Left ventricle myocardium inferior (tissue), 1 donor: ENCODE measurements around the gene ARIH1. TPM values are rescaled to one million over a fixed set of nuclear protein-coding genes. Genes with fewer than 3 reads are reported as not detected.

Experiments used
- DNase-seq: peaks from one replicate; pipeline ENCODE4 v3.0.0-alpha.2; 2020
- H3K27ac ChIP-seq: fragments of 200-600 bp; replicated peaks from 2 replicates; pipeline ENCODE4 v1.8.0; 2021
- H3K27me3 ChIP-seq: fragments of 200-600 bp; 2 replicates; pipeline ENCODE4 v1.8.0; 2021; ENCODE audit warnings: low read depth
- H3K36me3 ChIP-seq: fragments of 200-600 bp; 2 replicates; pipeline ENCODE4 v1.8.0; 2021
- H3K4me1 ChIP-seq: fragments of 200-600 bp; 2 replicates; pipeline ENCODE4 v1.8.0; 2021
- H3K4me3 ChIP-seq: fragments of 200-600 bp; 2 replicates; pipeline ENCODE4 v1.8.0; 2021; ENCODE audit warnings: mild to moderate bottlenecking, moderate library complexity
- H3K9me3 ChIP-seq: fragments of 200-600 bp; replicated peaks from 2 replicates; pipeline ENCODE4 v1.8.0; 2021
- intact Hi-C: fragments of 100-400 bp; cut with micrococcal nuclease; formaldehyde crosslinking; loops from one replicate; pipeline ENCODE4 v1.11.0; 2022
- total RNA-seq: library from RNA; stranded (reverse); fragmentation: NEBNext Ultra II Directional; extraction: Animal tissue kit (Norgen Biotek cat#: 25700); gene quantifications from one replicate; pipeline ENCODE4 v1.2.1, GENCODE V29; 2021
- TF ChIP-seq, protein P1 (sequence below): fragments of 200-600 bp; IDR thresholded peaks from 2 replicates; pipeline ENCODE4 v1.8.0; 2021; ENCODE audit warnings: antibody characterized with exemption, mild to moderate bottlenecking, borderline replicate concordance
- donor health status: DM: no; HTN: yes; CAD: no; lungs with severe emphysema.

Gene ARIH1
- total RNA-seq, 1 donor from 2014 or later, result 179 TPM

DNA sequence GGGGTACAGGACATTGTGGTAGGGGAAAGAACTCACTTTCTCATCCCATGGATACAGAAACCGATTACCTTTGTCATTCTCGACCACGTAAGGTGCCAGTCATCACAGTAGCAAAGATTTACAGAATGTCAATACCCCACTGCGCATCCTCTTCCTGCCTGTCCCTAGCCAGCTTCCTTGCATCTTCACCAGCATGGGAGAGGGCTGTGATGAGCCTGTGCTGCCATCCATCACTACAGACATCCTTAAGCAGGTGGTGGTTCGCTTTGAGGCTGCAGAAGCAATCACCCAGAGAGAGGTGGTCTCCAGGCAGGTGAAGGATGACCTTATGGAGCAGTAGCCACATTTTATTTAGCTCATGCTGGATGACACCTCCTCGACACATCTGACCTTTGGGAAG lies 23.3 kb upstream of the ARIH1 start:
- H3K4me1 ChIP-seq, result no peaks in the 10 kb centered on the region
- DNase-seq, result no peak
- H3K27ac ChIP-seq, result no peak overlapping the region
- no peak overlapping the region for H3K4me3 ChIP-seq
- intact Hi-C loops, result no loop called here
- no peaks in the 10 kb centered on the region for H3K27me3 ChIP-seq
- H3K36me3 ChIP-seq, result no peaks in the 10 kb centered on the region
- no peaks in the 10 kb centered on the region for H3K9me3 ChIP-seq
- TF ChIP-seq, protein P1, sequence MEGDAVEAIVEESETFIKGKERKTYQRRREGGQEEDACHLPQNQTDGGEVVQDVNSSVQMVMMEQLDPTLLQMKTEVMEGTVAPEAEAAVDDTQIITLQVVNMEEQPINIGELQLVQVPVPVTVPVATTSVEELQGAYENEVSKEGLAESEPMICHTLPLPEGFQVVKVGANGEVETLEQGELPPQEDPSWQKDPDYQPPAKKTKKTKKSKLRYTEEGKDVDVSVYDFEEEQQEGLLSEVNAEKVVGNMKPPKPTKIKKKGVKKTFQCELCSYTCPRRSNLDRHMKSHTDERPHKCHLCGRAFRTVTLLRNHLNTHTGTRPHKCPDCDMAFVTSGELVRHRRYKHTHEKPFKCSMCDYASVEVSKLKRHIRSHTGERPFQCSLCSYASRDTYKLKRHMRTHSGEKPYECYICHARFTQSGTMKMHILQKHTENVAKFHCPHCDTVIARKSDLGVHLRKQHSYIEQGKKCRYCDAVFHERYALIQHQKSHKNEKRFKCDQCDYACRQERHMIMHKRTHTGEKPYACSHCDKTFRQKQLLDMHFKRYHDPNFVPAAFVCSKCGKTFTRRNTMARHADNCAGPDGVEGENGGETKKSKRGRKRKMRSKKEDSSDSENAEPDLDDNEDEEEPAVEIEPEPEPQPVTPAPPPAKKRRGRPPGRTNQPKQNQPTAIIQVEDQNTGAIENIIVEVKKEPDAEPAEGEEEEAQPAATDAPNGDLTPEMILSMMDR, result no peak

DNA sequence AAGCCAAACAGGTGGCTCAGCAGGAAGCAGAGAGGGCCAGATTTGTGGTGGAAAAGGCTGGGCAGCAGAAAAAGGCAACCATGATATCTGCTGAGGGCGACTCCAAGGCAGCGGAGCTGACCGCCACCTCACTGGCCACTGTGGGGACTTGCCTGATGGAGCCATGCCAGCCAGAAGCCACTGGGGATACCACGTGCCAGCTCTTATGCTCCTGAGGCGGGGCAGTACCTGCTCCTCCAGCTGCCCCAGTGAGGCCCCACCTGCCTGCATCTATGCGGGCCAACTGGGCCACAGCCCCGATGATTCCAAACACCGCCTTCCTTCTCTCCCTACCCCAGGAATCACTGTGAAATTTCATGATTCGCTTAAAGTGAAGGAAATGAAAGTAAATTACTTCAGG lies 22.9 kb upstream of the ARIH1 start:
- intact Hi-C loops, result no loop called here
- no peaks in the 10 kb centered on the region for H3K27me3 ChIP-seq
- H3K4me3 ChIP-seq, result no peak overlapping the region
- TF ChIP-seq, protein P1, result no peak
- H3K36me3 ChIP-seq, result no peaks in the 10 kb centered on the region
- DNase-seq, result no peak
- no peaks in the 10 kb centered on the region for H3K4me1 ChIP-seq
- H3K9me3 ChIP-seq, result no peaks in the 10 kb centered on the region
- no peak overlapping the region for H3K27ac ChIP-seq

DNA sequence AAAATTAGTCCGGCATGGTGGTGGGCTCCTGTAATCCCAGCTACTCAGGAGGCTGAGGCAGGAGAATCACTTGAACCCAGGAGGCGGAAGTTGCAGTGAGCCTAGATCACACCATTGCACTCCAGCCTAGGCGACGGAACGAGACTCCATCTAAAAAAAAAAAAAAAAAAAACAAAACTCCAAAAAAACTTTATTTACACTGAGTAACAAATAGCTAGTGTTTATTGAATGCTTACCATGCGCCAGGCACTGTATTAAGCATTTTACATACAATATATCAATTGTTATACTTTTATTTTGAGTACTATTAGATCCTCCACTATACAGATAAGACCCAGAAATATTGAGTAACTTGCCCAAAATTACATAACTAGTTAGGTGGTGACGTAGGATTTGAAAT lies 17.4 kb upstream of the ARIH1 start:
- DNase-seq, result no peak
- H3K4me3 ChIP-seq, result no peak overlapping the region
- no peaks in the 10 kb centered on the region for H3K36me3 ChIP-seq
- H3K9me3 ChIP-seq, result no peaks in the 10 kb centered on the region
- no peaks in the 10 kb centered on the region for H3K27me3 ChIP-seq
- peaks cover 4% of the 10 kb centered on the region for H3K4me1 ChIP-seq
- H3K27ac ChIP-seq, result no peak overlapping the region
- intact Hi-C loops, result no loop called here
- TF ChIP-seq, protein P1, result no peak

DNA sequence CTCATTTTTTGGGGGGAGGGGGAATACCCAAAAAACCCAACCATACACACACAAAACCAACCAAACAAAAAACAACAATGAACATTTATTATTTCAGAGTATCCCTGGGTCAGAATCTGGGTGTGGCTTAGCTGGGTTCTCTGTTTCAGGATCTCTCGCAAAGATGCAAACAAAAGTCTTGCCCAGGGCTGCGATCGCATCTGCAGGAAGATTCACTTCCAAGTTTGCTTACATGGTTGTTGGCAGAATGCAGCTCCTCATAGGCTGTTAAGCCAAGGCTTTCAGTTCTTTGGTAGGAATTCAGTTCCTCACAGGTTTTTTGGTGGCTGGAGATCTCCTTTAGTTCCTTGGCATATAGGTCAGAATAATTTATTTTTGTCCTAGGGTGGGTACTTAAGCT lies 13.7 kb upstream of the ARIH1 start:
- Histone ChIP-seq H3K4me1 (peaks cover 4% of the 10 kb centered on the region), H3K9me3 (no peaks in the 10 kb centered on the region), H3K27ac (no peak overlapping the region), H3K27me3 (no peaks in the 10 kb centered on the region), H3K36me3 (no peaks in the 10 kb centered on the region), H3K4me3 (no peak overlapping the region)
- TF ChIP-seq, protein P1, result no peak
- intact Hi-C loops, result no loop called here
- DNase-seq, result no peak

DNA sequence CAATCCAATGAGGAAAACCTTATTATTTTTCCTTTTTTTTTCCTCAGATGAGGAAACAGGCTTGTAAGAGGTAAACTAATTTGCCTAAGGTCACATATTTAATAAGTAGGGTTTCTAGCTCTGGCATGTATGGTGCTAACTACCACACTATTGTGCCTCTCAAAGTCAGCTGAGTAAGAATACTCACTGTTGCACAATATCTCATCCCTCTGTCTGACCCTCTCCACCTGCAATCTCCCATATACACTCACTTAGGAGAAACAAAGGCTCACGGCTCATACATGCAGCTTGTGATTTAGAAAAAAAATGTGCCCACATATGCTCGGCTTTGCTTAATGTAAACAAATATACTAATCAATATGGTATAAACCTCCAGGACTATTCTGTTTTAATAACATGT lies 10.4 kb upstream of the ARIH1 start:
- Histone ChIP-seq H3K4me3 (no peak overlapping the region), H3K27me3 (no peaks in the 10 kb centered on the region), H3K27ac (no peak overlapping the region), H3K36me3 (no peaks in the 10 kb centered on the region), H3K4me1 (peaks cover 4% of the 10 kb centered on the region), H3K9me3 (no peaks in the 10 kb centered on the region)
- TF ChIP-seq, protein P1, result no peak
- intact Hi-C loops, result no loop called here
- no peak for DNase-seq

DNA sequence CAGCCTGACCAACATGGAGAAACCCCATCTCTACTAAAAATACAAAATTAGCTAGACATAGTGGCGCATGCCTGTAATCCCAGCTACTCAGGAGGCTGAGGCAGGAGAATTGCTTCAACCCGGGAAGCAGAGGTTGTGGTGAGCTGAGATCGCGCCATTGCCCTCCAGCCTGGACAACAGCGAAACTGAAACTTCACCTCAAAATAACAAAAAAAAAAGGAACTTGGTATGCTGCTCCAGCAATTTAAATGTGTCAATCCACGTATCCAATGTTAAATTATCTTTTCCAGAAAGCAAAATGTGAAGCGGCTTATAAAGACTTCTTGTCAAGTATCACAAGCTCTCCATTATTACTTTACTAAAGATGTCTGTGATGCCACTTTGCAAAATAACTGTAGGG lies 9.9 kb upstream of the ARIH1 start:
- Histone ChIP-seq H3K4me3 (no peak overlapping the region), H3K27ac (no peak overlapping the region), H3K4me1 (peaks cover 4% of the 10 kb centered on the region), H3K36me3 (no peaks in the 10 kb centered on the region), H3K9me3 (no peaks in the 10 kb centered on the region), H3K27me3 (no peaks in the 10 kb centered on the region)
- no peak for DNase-seq
- intact Hi-C loops, result no loop called here
- TF ChIP-seq, protein P1, result no peak
